Measurements from ENCODE around the gene SLC30A1.
"Not testable (repeated sequence)": the region's sequence is repeated elsewhere in the genome, so short reads cannot be mapped to it uniquely, and the experiment has no call there.

SLC30A1 gene

DNA sequence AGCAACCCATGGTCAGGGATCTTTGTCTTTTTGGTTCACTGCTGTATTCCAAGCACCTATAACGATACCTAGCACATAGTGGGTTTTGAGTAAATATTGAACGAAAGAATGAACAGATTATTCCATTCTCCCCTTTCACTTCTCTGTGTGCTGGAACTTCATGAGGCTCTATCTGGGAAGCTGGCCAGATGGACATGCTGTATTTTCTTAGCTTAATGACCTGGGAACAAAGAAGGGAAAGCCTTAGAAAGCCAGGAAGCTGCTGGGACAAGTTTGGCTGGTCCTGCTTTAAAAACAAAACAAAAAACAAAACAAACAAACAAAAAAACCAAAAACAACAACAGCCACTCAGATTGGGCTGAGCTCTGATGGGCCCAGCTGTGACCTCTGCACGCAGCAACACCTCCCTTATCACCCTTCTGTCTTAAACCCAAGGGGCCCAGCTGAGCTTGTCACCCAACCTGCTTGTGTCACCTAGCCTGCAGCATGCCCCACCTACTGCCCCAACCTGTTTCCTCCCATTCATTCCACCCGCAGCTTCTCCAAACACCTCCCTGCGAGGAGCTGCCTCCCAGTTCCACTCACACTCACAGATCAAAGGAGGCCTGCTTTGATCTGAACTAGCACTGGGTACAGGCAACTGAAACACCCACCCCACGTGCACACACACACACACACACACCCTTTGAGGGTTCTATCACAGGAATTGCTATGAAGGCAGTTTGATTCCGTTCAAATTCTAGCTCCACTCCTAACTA is 37.1 kb downstream of the SLC30A1 start:
- DNase-seq = no peak

DNA sequence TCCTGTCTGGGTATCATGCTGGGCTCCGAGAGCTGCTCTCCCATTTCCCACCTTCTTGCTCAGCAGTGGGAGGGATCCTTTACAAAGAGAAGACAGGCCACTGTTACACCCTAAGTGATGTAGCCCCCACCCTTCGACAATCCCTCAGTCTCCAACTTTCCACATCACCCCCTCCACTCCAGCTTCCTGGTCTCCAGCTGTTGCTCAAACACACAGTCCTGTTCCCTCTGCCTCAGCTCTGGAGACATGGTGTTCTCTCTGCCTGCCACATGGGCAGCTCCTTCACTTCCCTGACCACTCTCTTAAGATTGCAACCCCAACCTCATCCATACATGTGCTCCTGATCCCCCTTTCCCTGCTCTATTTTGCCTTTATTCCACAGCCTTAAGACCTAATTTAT is 37.7 kb downstream of the SLC30A1 start:
- DNase-seq = no peak

DNA sequence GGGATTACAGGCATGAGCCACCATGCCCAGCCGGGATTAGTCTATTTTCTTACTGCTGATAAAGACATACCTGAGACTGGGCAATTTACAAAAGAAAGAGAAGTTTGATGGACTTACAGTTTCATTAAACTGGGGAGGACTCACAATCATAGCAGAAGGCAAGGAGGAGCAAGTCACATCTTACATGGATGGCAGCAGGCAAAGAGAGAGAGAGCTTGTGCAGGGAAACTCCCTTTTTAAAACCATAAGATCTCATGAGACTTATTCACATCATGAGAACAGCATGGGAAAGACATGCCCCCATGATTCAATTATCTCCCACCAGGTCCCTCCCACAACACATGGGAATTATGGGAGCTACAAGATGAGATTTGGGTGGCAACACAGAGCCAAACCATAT is 38.1 kb downstream of the SLC30A1 start:
- not testable (repeated sequence) for DNase-seq

DNA sequence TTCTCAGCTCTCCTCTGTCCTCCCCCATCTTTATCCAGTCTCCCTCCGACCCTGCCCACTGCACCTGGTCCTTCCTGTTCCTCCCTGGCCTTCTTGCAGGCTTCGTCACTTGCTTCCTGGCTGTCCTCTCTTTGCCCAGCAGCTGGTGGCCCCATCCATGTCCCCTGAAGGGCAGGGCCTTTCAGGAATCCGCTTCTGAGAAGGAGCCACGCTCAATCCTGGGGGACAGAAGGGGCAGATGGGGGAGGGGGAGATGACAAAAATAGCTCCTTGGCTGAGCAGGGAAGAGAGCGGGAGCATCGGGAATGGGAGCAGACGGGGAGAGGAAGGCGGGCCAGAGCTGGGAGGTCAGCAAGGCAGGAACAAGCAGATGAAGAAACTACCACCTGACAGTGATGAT is 40.7 kb downstream of the SLC30A1 start:
- no peak for DNase-seq

DNA sequence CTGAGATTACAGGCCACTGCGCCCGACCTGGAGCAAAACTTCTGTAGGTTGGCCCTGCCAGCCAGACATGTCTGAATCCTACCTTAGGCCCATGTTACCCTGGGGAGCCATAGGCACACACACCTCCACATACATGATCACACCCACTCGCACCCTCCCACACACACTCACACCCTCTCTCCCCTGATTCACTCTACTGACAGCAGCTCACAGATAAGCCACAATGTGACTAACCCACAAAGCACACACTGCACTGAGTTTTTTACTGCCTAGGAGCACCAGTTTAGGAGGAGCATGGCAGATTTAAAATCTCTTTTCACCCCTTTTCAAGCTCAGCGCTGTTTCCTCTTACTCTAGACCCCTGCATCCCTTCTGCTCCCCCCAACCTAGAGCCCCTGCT is 41.7 kb downstream of the SLC30A1 start:
- DNase-seq = no peak

DNA sequence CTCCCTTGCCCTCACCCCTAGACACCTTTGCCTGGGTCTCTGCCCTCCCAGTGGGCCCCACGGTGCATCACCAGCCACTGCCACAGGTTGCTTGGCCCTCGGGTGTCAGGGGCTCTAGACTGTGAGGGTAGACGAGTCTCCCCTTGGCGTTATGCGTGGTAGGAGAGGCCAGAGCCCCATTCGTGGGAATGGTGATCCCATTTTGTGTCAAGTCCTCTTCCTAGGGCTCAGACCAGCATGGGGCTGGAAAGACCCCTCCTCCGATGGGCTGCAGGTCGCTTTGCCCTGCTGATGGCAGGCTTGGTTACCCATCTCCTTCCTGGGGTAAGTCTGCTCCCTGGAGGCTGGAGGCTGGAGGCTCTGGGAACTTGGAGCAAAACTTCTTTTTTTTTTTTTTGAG is 42.4 kb downstream of the SLC30A1 start:
- DNase-seq = no peak

DNA sequence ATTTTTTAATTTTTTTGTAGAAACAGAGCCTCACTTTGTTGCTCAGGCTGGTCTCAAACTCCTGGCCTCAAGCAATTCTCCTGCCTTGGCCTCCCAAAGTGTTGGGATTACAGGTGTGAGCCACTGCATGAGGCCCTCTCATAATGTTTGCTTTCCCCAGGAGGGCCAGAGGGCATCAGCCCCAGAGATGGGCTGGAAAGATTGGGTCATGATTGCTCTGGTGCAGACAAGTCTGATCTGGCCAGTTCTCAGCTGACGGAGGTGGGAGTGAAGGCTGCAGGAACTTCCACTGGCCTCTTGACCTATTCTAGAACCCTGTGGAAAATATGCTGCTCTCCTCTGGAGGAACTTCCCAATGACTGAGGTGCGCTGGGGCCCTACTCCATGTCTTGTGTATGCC is 43.6 kb downstream of the SLC30A1 start:
- no peak for DNase-seq

- no peak for DNase-seq
These were observed 44.2 kb downstream of the SLC30A1 start for GRCh38 chr1:211534545-211535291.

GRCh38 chr1:211532088-211532444 is 46.9 kb downstream of the SLC30A1 start:
- DNase-seq = no peak

DNA sequence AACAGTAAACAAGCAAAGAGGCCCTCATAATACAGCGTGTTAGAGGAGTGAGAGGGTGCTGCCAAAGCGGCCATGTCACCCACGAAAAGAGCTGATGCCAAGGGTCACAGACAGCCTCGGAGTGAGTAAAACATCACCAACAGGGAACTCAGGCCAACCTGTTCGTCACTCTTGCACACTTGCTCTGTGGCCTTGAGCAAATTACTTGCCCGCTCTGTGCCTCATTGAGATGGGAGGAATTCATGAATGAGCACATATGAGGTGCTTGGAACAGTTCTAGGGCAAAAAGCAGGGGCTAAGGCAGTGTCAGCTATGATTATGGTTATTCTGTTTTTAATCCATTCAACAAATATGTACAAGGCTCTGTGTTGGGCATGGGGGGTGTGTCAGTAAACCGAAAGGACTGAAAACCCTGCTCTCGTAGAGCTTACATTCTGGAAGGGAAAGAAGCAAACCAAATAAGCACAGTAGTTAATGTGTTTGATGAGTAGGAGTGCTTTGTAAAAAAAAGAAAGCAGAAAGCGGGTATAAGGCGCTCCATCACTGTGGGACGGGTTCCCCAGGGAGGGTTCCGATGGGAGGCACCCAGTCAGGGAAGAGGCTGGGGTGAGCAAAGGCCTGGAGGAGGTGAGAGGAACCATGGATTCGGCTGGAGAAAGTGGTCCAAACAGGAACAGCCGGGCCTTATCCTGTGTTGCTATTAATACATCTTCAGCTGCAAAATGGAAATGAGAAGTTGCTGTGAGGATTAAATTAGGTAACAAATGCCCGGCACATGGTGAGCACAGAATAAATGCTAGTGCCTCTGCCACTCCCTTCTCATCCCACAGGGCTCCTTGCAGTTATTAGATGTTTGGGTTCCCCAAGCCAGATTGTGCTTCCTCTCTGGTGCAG is 47.5 kb downstream of the SLC30A1 start:
- DNase-seq = no peak

- no peak for DNase-seq
These were observed 48.9 kb downstream of the SLC30A1 start for GRCh38 chr1:211530102-211530501.

GRCh38 chr1:211529453-211529852 is 49.5 kb downstream of the SLC30A1 start:
- DNase-seq = no peak

DNA sequence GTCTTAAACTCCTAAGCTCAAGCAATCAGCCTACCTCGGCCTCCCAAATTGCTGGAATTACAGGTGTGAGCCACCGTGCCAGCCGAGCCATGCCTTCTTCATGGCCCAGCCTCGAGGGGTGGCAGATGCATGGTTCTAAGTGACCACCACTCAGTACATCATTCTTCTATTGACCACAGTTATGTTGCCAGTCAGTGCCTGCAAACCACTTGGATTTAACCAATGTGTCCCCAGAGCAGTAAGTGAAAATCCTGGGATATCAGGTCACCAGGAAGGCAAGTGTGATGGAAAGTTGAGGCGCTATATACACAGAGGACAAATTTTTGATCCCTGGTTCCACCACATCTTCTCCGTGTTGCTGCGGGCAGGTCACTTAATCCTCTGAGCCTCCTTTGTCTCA is 50.0 kb downstream of the SLC30A1 start:
- no peak for DNase-seq

DNA sequence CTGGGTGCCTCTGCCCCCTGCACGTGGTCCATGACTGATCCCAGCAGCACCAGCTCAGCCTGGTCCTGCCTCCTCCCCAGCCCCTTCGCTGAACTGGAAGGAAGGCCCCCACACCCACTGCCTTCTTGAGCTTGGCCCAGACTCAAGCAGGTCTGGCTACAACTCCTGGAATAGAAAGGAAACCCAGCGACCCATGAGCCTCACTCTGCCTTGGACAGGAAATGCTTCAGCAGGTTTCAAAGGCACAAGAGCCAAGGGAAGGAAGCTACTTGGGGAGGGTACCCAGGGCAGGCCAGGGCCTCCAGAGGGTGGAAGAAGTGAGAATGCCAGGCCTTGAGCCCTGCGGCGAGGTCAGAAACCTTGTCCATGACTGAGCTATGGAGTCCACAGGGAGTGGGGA is 51.1 kb downstream of the SLC30A1 start:
- DNase-seq = no peak

- no peak for DNase-seq
These were observed 52.0 kb downstream of the SLC30A1 start for GRCh38 chr1:211527006-211527405.

GRCh38 chr1:211526101-211526500 is 52.9 kb downstream of the SLC30A1 start:
- no peak for DNase-seq

DNA sequence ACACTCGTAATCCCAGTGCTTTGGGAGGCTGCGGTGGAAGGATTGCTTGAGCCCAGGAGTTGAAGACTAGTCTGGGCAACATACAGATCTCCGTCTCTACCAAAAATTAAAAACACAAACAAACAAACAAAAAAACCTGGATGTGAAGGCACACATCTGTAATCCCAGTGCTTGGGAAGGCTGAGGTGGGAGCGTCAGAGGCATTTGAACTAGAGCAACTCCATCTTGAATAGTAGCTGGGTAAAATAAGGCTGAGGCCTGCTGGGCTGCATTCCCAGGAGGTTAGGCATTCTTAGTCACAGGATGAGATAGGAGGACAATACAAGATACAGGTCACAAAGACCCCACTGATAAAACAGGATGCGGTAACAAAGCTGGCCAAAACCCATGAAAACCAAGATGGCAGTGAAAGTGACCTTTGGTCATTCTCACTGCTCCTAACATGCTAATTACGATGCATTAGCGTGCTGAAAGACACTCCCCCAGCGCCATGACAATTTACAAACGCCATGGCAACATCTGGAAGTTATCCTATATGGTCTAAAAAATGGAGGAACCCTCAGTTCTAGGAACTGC is 53.8 kb downstream of the SLC30A1 start:
- DNase-seq = no peak

GRCh38 chr1:211524521-211524920 is 54.4 kb downstream of the SLC30A1 start:
- no peak for DNase-seq

DNA sequence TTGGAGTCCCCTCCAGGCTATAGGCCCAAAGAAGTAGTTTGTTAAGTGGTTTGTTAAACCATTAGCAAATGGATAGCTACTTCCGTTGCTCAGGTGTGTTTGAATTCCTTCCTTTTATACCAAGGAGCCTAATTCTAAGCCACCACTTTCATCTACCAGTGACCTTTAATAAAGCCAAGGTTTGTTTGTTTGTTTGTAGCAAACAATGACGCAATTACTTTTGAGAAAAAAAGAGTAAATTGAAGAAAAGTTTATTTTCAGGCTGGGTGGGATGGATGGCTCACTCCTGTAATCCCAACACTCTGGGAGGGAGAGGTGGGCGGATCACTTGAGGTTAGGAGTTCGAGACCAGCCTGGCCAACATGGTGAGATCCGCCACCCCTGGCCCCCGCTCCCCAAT is 56.2 kb downstream of the SLC30A1 start:
- DNase-seq = no peak

All from bone marrow (tissue), 2 donors.